ENCODE results near the gene EPHA8. TPM values are rescaled to one million over a fixed set of nuclear protein-coding genes. Genes with fewer than 3 reads are reported as not detected.
A peak's percentile ranks its signal among the peaks of the same experiment; 100 is the strongest.

The EPHA8 gene
- total and polyA plus RNA-seq, 4 donors = not detected

- TF ChIP-seq EGR1 (IDR thresholded peaks at IDR 0.05; ENCODE audit: low read depth in 2 of 2) (no peak), SP1 (IDR thresholded peaks at IDR 0.05) (no peak), ATF3 (IDR thresholded peaks at IDR 0.05) (no peak), TAF1 (conservative IDR thresholded peaks at IDR 0.05) (no peak), FOXA1 (IDR thresholded peaks at IDR 0.05) (no peak), JUND (IDR thresholded peaks at IDR 0.05) (no peak)
These were observed 56.5 kb downstream of the EPHA8 start (continued) for GRCh38 chr1:22619798-22620197.

GRCh38 chr1:22621761-22622160, 58.5 kb downstream of the EPHA8 start:
- H3K9ac ChIP-seq (ENCODE audit: low read depth in 1 of 2, low read length in 2 of 2) = no peak overlapping the region
- whole genome bisulfite sequencing = 58% methylated on average over 4 of the region's 4 CpGs
- TF ChIP-seq RXRA (IDR thresholded peaks at IDR 0.05) = no peak
- no peak for TF ChIP-seq TAF1 (conservative IDR thresholded peaks at IDR 0.05)
- no peaks in the 10 kb centered on the region for H3K4me1 ChIP-seq (ENCODE audit: control insufficient read depth in 4 of 4, insufficient read depth in 4 of 4, low read length in 3 of 4)
- H3K27ac ChIP-seq (ENCODE audit: low read depth in 1 of 2, low read length in 2 of 2) = no peak overlapping the region
- no peak overlapping the region for H3K4me3 ChIP-seq (ENCODE audit: low read depth in 1 of 3, low read length in 3 of 3)
- no peak for DNase-seq (ENCODE audit: low spot score)
- H3K36me3 ChIP-seq (ENCODE audit: control insufficient read depth in 4 of 4, insufficient read depth in 3 of 4, low read depth in 1 of 4, low read length in 3 of 4) = no peaks in the 10 kb centered on the region
- no peaks in the 10 kb centered on the region for H3K9me3 ChIP-seq (ENCODE audit: control insufficient read depth in 4 of 4, low read length in 3 of 4)
- H3K27me3 ChIP-seq (ENCODE audit: control insufficient read depth in 4 of 4, insufficient read depth in 4 of 4, low read length in 3 of 4) = peaks cover 0 to 13% (median 6%) of the 10 kb centered on the region in 4 donors

DNA sequence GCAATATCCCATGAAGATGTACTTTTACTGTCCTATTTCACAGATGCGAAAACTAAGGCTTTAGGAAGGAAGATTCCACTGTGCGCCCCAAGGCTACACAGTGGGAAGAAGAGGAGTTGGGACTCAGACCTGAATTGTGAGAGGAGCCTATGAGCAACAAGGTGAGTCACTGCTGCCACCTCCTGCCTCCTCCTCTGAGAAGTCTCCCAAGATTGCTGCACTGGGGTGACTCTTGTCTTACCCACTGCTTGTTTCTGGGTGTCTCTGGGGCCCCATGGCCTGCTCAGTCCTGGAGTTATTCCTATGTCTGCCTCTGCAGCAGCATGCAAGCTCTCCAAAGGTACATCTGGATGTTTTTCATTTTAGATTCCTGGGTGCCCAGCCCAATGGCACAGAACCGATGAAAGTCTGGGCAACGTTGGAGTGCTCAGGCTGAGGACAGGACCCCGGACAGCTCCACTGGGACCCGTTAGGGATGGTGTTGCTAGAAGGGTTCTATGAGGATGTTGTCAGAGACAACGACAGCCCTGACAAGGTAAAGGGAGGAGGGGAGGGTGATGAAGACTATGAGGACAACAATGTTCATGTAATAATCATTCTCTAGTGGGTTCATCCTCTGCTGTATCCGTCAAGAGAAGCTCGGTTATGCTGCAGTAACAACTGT, 62.1 kb downstream of the EPHA8 start:
- Histone ChIP-seq H3K27me3 (ENCODE audit: control insufficient read depth in 4 of 4, insufficient read depth in 4 of 4, low read length in 3 of 4) (peaks cover 0 to 13% (median 5%) of the 10 kb centered on the region in 4 donors), H3K36me3 (ENCODE audit: control insufficient read depth in 4 of 4, insufficient read depth in 3 of 4, low read depth in 1 of 4, low read length in 3 of 4) (no peaks in the 10 kb centered on the region), H3K4me1 (ENCODE audit: control insufficient read depth in 4 of 4, insufficient read depth in 4 of 4, low read length in 3 of 4) (no peaks in the 10 kb centered on the region), H3K9ac (ENCODE audit: low read depth in 1 of 2, low read length in 2 of 2) (no peak overlapping the region), H3K4me3 (ENCODE audit: low read depth in 1 of 3, low read length in 3 of 3) (no peak overlapping the region), H3K27ac (ENCODE audit: low read depth in 1 of 2, low read length in 2 of 2) (no peak overlapping the region), H3K9me3 (ENCODE audit: control insufficient read depth in 4 of 4, low read length in 3 of 4) (no peaks in the 10 kb centered on the region)
- WGBS = 43% methylated on average over 9 of the region's 9 CpGs
- no peak for DNase-seq (ENCODE audit: low spot score)
- TF ChIP-seq TAF1 (conservative IDR thresholded peaks at IDR 0.05) (no peak), REST (IDR thresholded peaks at IDR 0.05) (peak; percentile 85), HNF4A (conservative IDR thresholded peaks at IDR 0.05) (no peak)

DNA sequence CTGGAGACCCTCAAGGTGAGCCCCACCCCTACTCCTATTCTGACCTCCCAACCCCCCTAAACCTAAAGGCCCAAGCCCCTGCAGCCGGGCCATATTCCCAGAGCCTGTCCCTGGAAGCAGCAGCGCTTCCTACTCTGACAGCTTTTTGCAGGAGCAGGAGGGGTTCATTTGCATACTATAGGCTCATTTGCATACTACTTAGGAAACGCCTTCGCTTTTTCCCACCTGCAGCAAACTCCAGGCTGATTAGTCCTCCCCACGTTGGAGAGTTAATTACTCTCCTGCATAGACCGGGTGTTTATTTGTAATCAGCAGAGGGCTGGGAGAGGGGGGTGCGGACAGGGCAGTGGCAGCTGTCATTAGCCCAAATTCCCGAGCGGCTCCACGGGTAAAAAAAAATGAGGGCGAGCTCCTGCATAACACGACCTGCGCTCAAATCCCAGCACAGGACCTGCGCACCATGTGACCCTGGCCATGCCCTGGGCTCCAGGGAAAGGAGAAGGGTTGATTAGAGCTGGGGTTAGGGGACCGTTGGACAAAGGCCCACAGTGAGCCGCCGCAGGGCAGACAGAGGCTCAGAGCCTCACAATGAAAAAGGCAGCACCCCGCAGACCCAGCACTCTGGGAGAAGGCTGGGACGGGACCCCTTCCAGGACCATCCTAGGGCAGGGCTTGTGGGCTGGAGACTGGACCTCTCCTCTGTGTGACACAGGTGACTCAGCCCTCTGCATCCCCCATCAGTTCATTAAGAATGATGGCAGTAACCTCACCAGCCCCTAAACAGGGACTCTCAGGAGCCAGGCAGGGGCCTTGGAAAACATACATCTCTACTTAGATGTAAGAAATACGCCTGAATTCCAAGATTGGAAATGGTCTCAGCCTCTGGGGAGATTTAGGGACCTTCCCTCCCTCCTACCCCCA, 63.2 kb downstream of the EPHA8 start:
- Histone ChIP-seq H3K27me3 (ENCODE audit: control insufficient read depth in 4 of 4, insufficient read depth in 4 of 4, low read length in 3 of 4) (peaks cover 0 to 13% (median 5%) of the 10 kb centered on the region in 4 donors), H3K27ac (ENCODE audit: low read depth in 1 of 2, low read length in 2 of 2) (no peak overlapping the region)
- 21% methylated on average over 20 of the region's 20 CpGs for WGBS
- TF ChIP-seq NR2F2 (IDR thresholded peaks at IDR 0.05) (no peak), RAD21 (IDR thresholded peaks at IDR 0.05) (no peak), SP1 (IDR thresholded peaks at IDR 0.05) (no peak), HNF4G (IDR thresholded peaks at IDR 0.05) (no peak), GABPA (IDR thresholded peaks at IDR 0.05 in 1 of 2, conservative IDR thresholded peaks at IDR 0.05 in 1 of 2) (no peak), EGR1 (IDR thresholded peaks at IDR 0.05; ENCODE audit: low read depth in 2 of 2) (no peak), RXRA (IDR thresholded peaks at IDR 0.05) (no peak), ZBTB33 (IDR thresholded peaks at IDR 0.05) (no peak), REST (IDR thresholded peaks at IDR 0.05) (no peak)

More for the DNA sequence above, 63.2 kb downstream of the EPHA8 start:
- Histone ChIP-seq H3K4me1 (ENCODE audit: control insufficient read depth in 4 of 4, insufficient read depth in 4 of 4, low read length in 3 of 4) (no peaks in the 10 kb centered on the region), H3K4me3 (ENCODE audit: low read depth in 1 of 3, low read length in 3 of 3) (no peak overlapping the region), H3K9ac (ENCODE audit: low read depth in 1 of 2, low read length in 2 of 2) (no peak overlapping the region), H3K9me3 (ENCODE audit: control insufficient read depth in 4 of 4, low read length in 3 of 4) (no peaks in the 10 kb centered on the region), H3K36me3 (ENCODE audit: control insufficient read depth in 4 of 4, insufficient read depth in 3 of 4, low read depth in 1 of 4, low read length in 3 of 4) (no peaks in the 10 kb centered on the region)
- no peak for DNase-seq (ENCODE audit: low spot score)

Measured in liver (tissue), 9 donors.